Measurements from ENCODE around the gene FHL2.
A peak's percentile ranks its signal among the peaks of the same experiment; 100 is the strongest.

Gene FHL2

GRCh38 chr2:105378921-105379383 lies 19.9 kb downstream of the FHL2 start:
- DNase-seq (ENCODE audit: low read depth in 2 of 2), result no peak

- no peak for DNase-seq (ENCODE audit: low read depth in 2 of 2)
Observed at GRCh38 chr2:105378276-105378840, 20.5 kb downstream of the FHL2 start.

- no peak for DNase-seq (ENCODE audit: low read depth in 2 of 2)
Observed at GRCh38 chr2:105377871-105378270, 21.0 kb downstream of the FHL2 start.

GRCh38 chr2:105376789-105377240 lies 22.0 kb downstream of the FHL2 start:
- DNase-seq (ENCODE audit: low read depth in 2 of 2), result no peak

- no peak for DNase-seq (ENCODE audit: low read depth in 2 of 2)
Observed at GRCh38 chr2:105376010-105376409, 22.8 kb downstream of the FHL2 start.

GRCh38 chr2:105375001-105375561 lies 23.8 kb downstream of the FHL2 start:
- no peak for DNase-seq (ENCODE audit: low read depth in 2 of 2)

GRCh38 chr2:105373895-105374401 lies 24.9 kb downstream of the FHL2 start:
- no peak for DNase-seq (ENCODE audit: low read depth in 2 of 2)

- no peak for DNase-seq (ENCODE audit: low read depth in 2 of 2)
Observed at GRCh38 chr2:105373344-105373781, 25.5 kb downstream of the FHL2 start.

GRCh38 chr2:105371810-105372209 lies 27.0 kb downstream of the FHL2 start:
- DNase-seq (ENCODE audit: low read depth in 2 of 2), result no peak

- no peak for DNase-seq (ENCODE audit: low read depth in 2 of 2)
Observed at GRCh38 chr2:105371156-105371555, 27.7 kb downstream of the FHL2 start.

GRCh38 chr2:105369777-105370690 lies 28.8 kb downstream of the FHL2 start:
- peak; percentile 67 to 77 for DNase-seq (ENCODE audit: low read depth in 2 of 2)

GRCh38 chr2:105368759-105369408 lies 30.0 kb downstream of the FHL2 start:
- no peak for DNase-seq (ENCODE audit: low read depth in 2 of 2)

- DNase-seq (ENCODE audit: low read depth in 2 of 2), result no peak
Observed at GRCh38 chr2:105365206-105365605, 33.6 kb downstream of the FHL2 start.

GRCh38 chr2:105364436-105365139 lies 34.3 kb downstream of the FHL2 start:
- no peak for DNase-seq (ENCODE audit: low read depth in 2 of 2)

GRCh38 chr2:105362862-105363591 lies 35.8 kb downstream of the FHL2 start:
- no peak for DNase-seq (ENCODE audit: low read depth in 2 of 2)

- no peak for DNase-seq (ENCODE audit: low read depth in 2 of 2)
Observed at GRCh38 chr2:105361102-105361889, 37.6 kb downstream of the FHL2 start.

GRCh38 chr2:105358593-105358992 lies 40.3 kb downstream of the FHL2 start:
- no peak for DNase-seq (ENCODE audit: low read depth in 2 of 2)

GRCh38 chr2:105357122-105357521 lies 41.7 kb downstream of the FHL2 start:
- DNase-seq (ENCODE audit: low read depth in 2 of 2), result no peak

- no peak for DNase-seq (ENCODE audit: low read depth in 2 of 2)
Observed at GRCh38 chr2:105344704-105345345, 54.0 kb downstream of the FHL2 start.
